HG02763 (cell line): ENCODE data around the gene GPR183.

Experiments used
- ATAC-seq: cut with Tn5 transposase; IDR thresholded peaks from one replicate; pipeline ENCODE4 v1.9.1; 2021; ENCODE audit warnings: mild to moderate bottlenecking, moderate library complexity; ENCODE audit not compliant: unreplicated experiment

GPR183 gene, protein sequence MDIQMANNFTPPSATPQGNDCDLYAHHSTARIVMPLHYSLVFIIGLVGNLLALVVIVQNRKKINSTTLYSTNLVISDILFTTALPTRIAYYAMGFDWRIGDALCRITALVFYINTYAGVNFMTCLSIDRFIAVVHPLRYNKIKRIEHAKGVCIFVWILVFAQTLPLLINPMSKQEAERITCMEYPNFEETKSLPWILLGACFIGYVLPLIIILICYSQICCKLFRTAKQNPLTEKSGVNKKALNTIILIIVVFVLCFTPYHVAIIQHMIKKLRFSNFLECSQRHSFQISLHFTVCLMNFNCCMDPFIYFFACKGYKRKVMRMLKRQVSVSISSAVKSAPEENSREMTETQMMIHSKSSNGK

DNA sequence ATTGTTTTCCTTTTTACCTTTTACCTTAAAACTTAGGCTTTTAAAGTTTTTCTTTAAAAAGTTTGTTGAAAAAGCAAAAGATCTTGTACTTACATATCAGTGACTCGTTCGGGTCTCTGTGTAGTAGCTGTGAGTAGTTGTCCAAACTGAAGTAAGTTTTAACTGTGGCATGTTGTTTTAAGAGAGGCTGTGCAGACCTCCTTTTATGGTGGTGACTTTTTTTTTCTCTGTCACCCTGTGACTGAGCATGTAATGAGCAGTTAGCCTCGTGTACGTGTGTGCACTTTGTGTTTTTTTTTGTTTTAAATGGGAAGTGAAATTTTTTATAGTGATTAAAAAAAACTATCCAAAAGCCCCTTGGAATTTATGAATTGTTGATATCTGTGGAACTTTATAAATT is at the start of gene GPR183:
Gene GPR183 (minus strand): TSS at position 153 of the 400 bp plus-strand sequence. CDS start 11,254 bp downstream, outside the sequence.
- peak; percentile 56 for ATAC-seq

DNA sequence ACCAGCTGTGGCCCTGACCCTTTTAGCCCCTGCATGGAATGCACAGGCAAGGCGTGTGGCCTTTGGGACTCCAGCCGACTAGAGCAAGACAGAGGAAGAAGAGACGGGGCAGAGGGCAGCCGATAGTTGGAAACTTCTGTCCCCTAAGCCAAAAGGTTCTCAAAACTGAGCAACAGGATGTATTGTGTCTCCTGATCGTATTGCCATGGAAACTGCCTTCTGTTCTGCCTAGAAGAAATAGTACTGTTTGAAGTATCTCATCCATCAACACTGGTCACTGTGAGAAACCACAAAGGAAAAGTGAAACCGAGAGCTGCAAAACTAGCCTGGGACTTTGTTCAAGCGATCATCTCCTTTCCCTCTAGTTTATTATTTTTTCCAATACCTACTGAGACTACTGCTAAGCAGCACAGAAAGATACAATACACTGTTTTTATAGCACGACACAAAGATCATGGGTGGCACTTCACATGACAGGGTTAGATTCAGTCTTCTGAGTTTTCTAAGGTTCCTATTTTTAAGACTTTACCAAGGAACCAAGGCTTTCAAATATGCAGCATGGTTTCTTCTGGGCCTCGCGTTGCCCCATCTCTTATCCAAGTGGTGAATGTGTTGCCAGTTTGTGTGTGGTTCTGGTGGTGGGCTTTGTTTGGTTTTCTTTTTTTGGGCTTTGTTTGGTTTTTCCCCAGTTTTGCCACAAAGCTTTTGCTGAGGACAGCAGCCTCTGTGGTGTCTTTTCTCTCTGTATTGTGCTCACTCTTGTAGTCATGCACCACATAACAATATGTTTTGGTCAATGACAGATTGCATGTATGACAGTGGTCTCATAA is 49.3 kb upstream of the GPR183 start:
- peak; percentile 49 for ATAC-seq

DNA sequence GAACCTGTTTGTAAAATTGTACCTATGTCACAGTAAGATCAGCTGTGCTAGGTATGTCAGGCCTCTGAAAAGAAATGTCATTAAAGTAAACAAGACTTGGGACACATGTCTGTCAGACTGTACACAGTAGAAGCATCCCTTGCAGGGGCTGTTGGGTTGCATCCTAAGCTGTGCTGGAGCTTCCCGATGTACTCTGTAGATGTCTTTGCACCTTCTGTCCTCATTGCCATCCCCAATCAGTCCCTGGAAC is 48.7 kb upstream of the GPR183 start:
- no peak for ATAC-seq

DNA sequence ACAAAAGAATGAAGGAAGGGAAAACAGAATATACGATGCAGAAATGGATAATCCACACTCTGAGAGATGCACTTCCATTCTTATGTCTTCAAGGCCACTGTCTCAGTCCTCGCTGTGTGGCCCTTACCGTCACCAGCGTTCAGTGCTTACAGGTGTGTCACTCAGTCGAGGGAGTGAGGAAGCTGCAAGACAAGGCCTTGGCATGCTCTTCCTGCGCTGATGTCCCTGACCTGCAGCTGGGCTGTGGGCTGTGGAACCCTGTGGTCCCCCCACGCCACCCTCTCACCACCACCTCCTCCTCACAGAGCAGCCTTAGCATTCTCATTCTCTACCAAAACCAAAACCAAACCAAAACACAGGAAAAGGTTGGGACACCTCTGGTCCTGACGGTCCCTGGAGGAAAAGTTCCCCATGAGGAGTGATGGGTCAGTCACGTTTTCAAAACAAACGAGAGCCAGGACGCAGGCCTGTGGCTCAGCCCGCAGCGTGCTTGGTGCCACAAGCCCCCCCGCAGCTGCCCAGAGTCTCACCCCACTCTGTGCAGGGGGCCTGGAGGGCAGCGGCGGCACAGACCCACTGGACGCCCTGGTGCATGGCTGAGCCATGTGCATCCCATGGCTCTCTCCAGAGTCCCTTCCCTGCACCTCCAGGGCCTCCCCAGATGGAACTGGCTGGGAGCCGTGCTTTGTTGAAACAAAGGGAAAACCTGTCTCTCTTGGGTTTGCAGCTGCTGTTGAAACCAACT is 48.2 kb upstream of the GPR183 start:
- no peak for ATAC-seq

DNA sequence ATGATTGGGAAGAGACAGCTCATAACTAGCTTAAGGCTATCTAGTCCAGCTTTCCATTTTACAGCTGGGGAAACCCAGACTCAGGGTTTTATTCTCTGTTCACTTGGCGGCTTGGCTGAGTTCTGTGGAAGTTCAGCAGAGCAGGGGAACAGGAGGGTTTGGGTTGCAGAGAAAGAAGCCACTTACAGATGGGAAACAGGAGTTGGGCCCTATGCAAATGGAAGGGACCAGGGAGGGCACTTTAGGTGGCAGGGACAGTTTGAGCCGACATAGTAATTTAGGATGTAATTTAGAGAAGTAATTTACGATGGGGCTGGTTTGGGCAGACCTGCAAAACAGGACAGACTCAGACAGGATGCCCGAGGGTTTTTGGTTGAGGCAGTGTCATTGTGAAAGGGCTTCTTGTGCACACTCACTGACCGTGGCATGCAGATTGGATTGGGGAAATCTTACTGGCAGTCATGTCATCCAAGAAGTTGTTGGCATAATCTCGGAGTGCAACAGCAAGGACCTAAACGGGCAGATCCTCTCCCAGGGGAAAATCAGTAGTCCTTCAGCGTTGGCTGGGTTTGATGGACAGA is 47.3 kb upstream of the GPR183 start:
- ATAC-seq: no peak

DNA sequence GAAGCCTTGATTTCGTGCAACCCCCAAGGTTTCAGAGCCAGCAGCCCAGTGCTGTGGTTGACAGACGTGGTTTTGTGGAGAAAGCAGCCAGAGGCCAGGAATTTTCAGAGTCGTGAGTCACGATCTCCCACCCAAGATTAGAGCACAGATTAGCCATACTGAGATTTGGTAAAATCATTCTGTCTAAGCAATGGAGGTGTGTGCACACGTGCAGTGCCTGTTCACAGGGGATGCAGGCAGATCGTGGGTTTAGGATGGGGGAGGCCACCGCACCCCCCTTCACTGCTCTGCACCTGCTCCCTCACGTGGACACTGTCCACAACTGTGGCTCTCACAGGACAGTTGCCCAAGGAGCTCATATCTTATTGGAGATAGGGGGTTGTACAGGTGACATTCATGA is 46.6 kb upstream of the GPR183 start:
- ATAC-seq: no peak

DNA sequence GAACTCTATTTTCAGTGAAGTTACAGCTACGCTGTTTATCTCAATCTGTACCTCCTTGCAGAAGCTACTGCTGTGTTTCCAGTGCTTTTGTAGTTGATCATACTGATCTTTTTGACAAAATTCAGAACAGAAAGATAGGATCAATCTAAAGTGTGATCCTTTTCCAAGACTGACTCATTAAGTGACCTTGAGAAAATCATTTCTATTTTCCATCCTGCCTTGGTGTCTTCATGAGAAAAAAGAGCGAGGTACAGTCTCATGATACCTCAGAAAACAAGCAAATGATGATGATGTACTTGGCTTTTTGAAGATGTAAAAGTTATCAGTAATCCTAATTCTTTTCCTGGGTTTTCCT is 46.0 kb upstream of the GPR183 start:
- ATAC-seq: no peak

DNA sequence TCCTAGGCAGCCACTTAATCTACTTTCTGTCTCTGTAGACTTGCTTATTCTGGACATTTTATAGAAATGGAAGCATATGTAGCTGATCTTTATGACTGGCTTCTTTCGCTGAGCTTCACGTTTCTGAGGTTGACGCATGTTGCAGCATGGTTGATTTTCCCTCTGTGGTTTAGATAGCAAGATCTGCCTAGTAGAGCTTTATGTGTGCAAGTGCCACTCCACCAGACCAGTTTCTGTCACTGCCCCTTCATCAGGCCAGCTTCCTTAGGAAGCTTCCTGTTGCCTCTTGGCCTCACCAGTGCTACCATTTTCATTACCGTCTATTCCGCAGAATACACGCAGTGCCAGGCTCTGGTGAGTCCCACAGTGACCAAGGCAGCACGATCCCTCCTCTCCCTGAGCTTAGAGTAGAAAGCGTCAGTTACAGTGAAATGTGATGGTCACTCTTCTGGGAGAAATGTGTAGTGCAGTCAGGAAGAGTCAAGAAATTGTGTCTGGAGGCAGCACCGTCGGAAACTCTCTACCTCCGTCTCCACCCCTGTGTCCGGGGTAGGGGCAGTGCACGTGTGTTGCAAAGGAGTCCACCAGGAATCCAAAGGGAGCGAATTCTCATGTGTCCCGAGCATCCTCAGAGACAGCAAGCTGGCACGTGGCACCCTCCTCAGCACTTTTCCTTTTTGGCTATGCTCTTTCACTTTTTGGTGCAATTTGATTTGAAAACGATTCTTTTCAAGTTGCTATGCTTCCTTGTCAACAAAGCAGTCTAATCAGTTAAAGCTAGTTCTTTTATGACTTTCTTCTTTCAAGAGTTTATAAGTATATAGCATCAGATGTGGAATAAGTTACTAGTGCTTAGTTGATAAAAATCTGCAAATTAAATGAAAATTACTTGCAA is 45.4 kb upstream of the GPR183 start:
- ATAC-seq: no peak

DNA sequence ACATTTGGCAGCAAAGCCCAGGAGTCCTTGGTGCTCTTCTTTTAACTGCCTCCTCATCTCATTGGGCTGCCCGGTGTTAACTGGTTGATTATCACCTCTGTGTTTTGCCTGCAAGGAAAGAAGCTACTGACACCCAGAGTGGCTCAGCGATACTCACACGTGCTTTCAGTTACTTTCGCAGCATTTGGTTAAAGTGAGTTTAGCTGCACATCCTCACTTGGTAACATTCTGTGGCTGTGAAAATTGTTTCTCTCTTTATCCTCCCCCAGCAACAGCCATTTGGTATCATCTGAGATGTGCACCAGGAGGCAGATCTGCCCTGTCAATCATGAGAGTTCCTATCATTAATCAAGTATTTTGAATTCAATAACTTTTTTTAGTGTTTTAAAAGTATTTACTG is 44.6 kb upstream of the GPR183 start:
- ATAC-seq: no peak

DNA sequence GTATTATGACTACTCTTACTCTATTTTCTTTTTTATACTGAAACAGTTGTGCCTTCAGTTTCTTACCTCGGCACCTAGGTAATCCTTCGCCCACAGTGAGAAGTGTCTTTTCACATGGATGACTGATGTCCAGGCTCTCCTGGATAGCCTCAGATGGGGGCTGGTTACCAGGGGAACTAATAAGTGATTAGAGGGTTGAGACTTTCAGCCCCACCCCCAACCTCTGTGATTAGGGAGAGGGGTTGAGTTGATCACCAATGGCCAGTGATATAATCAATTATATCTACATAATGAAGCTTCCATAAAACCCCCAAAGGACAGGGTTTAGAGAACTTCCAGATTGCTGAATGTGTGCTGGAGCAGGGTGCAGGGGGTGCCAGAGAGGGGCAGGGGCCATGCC is 43.0 kb upstream of the GPR183 start:
- no peak for ATAC-seq

DNA sequence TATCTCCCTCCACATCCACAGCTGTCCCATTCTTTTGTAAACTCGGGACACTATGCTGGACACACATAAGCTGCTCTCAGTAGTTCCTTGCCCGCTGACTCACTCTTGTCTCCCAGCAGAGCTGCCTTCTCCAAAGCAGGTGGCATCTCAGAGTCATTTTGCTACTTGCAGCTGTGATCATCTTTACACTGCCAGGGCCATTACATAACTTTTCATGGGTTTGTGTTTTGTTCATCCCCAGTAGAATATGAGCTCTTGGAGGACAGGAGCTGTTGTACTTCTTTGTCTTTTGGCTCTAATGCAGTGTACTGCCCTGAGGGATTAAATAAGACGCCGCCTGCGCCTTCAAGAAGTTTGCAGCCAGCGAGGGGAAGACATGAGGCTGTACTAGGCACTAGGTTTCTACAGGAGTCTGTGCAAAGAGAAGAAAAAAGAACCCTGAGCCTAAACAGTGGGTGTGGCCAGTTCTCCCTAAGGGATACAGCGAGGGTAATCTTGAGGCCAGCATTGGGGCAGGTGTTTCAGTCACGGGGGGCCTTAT is 40.8 kb upstream of the GPR183 start:
- peak; percentile 69 for ATAC-seq

DNA sequence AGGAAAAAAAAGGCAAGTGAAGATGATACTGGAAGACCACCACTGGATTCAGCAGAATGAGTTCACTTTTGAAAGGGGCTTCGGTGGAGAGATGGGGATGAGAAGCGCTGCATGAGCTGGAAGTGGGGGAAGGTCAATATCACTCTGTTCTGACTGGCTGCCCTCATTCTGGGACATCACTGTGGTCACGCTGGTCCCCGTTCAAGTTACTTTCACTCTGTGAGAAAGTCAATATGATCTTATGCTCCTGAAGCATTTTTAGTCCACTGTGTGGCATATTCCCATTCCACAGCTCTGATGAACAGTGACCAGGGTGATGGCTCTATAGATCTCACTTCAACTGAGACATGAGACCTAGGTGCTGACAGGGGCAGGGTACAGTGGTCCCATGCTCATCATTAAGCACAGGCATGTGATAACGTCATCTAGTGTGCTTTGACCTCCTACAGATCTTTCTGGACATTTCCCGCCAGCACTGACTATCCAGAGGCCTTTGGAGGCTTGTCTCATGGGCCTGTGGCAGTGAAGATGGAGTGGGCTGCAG is 40.2 kb upstream of the GPR183 start:
- ATAC-seq: no peak

DNA sequence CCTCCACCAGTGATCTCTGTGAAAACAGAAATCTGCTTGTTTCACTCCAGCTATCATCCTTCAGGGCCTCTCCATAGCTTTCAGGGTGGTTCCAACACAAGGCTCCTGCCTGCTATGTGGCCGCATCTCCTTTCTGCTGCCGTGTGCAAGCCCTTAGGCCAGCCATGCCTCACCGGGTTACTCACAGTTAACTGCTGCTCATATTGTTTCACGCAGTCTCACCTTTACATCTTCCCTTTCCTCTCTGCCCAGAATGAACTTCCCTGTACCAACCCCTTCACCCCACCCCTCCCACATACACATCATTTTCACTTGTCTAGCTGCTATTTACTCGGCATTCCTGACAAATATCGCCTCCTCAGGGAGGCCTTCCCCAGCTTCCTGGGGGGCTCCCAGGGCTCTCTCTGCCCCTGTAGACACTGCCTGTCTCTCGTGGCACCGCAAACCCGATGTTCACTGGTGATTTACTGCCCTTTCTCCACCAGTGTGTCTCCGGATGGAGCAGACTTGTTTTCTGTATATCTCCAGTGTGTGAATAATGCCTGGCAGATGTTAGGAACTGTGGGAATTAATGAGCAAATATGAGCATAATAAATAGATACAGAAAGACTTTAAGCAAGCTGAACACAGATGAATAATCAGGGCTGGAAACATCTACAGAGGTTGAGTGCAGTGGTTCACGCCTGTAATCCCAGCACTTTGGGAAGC is 39.3 kb upstream of the GPR183 start:
- no peak for ATAC-seq

DNA sequence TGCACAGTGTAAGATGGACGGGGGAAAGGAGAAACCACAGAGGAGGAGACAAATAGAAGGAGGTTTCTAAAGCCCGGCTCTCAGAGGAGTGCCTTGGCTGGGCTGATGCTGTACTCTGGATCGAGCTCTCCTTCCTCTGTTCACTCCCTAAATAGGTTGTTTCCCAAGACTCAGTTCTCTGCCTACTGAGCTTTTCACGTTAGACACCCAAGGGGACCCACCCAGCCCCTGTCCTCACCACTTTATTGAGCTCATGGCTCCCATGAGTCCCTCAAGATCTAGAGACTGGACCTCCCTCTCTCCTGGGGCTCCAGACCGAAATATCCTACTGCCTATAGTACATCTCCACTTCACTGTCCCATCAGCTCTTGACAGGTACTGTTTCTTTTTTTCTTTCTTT is 38.1 kb upstream of the GPR183 start:
- no peak for ATAC-seq

DNA sequence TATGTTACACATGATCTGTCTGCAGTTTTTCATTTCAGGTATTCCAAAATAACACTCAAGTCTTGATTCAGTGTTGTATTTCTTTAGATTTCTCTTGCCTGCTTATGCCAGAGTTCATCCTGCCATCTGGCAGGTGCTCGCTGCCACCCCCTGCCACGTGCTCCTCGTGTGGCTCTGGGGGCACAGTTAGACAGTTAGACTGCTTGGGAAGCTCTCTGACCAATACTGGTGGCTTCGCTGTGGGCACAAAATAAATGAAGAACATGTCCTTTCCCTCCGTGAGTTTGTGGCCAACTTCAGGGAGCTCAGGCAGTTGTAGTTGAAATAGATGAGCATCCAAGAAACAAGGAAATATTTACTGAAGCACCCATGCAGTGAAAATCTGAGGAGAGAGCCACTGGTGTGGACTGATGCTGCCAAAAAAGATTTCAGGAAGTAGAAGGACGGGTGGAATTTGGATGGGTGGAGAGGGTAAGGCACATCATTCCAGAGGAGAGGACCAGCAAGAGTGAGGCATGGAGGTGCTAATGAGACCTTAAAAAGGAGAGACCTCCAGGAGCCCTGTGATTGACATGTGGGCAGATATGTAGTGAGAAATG is 37.5 kb upstream of the GPR183 start:
- no peak for ATAC-seq

DNA sequence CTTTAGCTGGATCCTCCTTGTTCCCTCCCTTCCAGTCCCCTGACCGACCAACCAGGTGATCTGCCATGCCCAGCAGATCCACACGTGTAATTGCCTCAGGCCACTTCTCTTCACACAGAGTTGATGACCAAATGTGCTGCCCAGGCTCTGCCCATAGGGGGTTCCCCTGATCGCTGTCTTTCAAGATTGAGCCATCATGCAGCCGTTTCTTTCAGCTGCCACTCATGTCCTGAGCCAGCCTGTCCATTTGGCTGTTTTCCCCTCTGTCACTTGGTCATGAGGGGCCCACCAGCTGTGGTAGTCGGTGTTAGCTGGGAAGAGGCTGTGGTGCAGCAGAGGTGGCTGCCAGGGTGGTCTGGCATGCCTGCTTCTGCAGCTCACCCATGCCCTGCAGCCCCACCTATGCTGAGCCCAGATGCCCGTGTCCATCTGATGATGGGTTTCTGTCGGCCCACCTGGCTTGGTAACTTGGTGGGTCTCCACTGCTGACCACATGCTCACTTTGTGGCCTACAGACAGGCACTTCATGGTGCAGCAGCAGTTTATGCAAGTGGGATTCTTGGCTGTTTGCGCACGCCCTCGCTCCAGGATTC is 35.6 kb upstream of the GPR183 start:
- ATAC-seq: no peak

DNA sequence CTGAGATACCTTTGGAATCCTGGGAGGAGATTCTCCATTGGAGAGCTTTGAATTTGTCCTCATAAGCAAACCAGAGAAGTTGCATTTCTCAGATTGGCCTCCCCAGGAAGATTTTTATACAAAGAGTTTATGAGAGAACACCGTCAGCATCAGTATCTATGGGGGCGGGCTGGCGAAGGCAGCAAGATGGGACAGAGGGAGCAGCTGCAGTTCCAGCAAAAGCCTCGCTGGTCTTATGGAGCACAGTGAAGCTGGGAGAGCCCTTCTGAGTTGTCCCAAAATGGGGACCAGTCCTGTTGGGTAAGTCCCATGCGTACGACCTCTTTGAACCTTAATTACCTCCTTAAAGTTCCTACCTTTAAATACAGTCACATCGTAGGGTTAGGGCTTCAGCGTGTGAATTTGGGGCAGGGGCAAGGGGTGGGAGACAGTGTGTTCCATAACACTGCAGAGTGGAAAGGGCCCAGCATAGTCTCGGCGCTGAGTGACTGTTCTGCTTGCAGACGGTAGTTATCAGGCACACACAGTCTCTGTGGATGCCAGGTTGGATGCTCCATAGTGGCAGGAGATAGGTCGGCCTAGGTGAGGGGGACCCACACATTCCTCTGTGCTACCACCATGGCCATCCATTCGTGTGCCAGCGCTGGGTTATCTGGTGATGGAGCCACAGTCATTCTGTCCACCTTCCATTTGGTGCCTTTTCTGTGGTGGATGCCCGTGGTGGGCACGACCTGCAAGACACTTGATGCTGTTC is 34.9 kb upstream of the GPR183 start:
- no peak for ATAC-seq

DNA sequence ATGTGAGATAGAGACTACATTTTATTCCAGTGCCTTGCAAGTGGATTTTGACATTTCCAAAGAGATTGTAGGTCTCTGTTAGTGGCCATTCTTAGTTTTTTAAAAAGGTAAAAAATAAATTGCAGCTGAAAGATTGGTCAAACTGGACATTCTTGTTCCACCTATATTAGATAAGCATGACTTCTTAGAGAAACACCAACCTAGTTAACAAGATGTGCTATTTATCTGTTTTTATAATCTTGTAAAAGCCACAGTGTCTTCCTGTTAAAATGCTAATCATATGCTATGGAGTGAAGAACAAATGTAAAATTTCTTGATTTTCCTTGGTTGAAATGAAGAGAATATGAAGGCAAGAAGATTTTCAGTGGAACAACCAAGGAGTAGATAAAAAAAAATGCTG is 33.4 kb upstream of the GPR183 start:
- no peak for ATAC-seq
